Stimulated activated CD8-positive, alpha-beta memory T cell treated with anti-CD3 and anti-CD28 coated beads, Interleukin-12 subunit alpha, Interleukin-12 subunit beta, amount 100 ng/mL, for 24 hours (primary cell): ENCODE measurements around the gene RELB.

ENCODE experiments used
- DNase-seq: peaks from one replicate; pipeline ENCODE4 v3.0.0-alpha.2; 2020; ENCODE audit errors: extremely low read depth

Gene RELB

GRCh38 chr19:45059258-45059965, 58.1 kb downstream of the RELB start:
- DNase-seq, result peak; percentile 58

- DNase-seq, result no peak
These were observed 60.7 kb downstream of the RELB start for GRCh38 chr19:45061965-45062364.

- no peak for DNase-seq
These were observed 62.9 kb downstream of the RELB start for GRCh38 chr19:45063851-45064801.

- DNase-seq, result no peak
These were observed 65.8 kb downstream of the RELB start for GRCh38 chr19:45066921-45067661.

GRCh38 chr19:45068041-45068440, 66.8 kb downstream of the RELB start:
- no peak for DNase-seq

GRCh38 chr19:45069056-45069455, 67.8 kb downstream of the RELB start:
- DNase-seq, result no peak

- DNase-seq, result no peak
These were observed 69.0 kb downstream of the RELB start for GRCh38 chr19:45070214-45070613.

GRCh38 chr19:45070861-45071544, 69.7 kb downstream of the RELB start:
- DNase-seq, result no peak

GRCh38 chr19:45071545-45071938, 70.3 kb downstream of the RELB start:
- no peak for DNase-seq

- no peak for DNase-seq
These were observed 70.9 kb downstream of the RELB start for GRCh38 chr19:45071969-45072790.

- no peak for DNase-seq
These were observed 73.6 kb downstream of the RELB start for GRCh38 chr19:45074744-45075300.

GRCh38 chr19:45075301-45076028, 74.2 kb downstream of the RELB start:
- no peak for DNase-seq

GRCh38 chr19:45076029-45076850, 75.0 kb downstream of the RELB start, which contains the start of gene ZNF296:
TSS of gene ZNF296 (minus strand) at chr19:45076478. CDS start at chr19:45076373, 105 bp downstream.
- peak; percentile 54 for DNase-seq

- no peak for DNase-seq
These were observed 75.8 kb downstream of the RELB start for GRCh38 chr19:45076851-45077730.

- no peak for DNase-seq
These were observed 77.3 kb downstream of the RELB start for GRCh38 chr19:45078390-45079062.

- peak; percentile 48 for DNase-seq
These were observed 78.0 kb downstream of the RELB start, which contains the start of gene GEMIN7 for GRCh38 chr19:45079063-45079910. TSS of gene GEMIN7 (plus strand) at chr19:45079260. CDS start at chr19:45090115, 10,855 bp downstream.
